ENCODE results near the gene IP6K1. TPM values are rescaled to one million over a fixed set of nuclear protein-coding genes. Genes with fewer than 3 reads are reported as not detected.
"Not testable (repeated sequence)": the region's sequence is repeated elsewhere in the genome, so short reads cannot be mapped to it uniquely, and the experiment has no call there.

The IP6K1 gene
- total RNA-seq, result 10 to 100 TPM; 12.6 to 36.6 (median 20.4) TPM
- 10 to 100 TPM in 1 of 2 donors, 1 to 10 TPM in 1; 8.9 to 29.3 TPM for polyA plus RNA-seq
- long read RNA-seq, donor 1, full-length matches to known transcripts, result 8 of 27 reads
- long read RNA-seq, donor 1, partial matches to known transcripts, result 2 of 27 reads
- long read RNA-seq, donor 1, other reads (novel, unspliced or antisense), result 17 of 27 reads
- long read RNA-seq, donor 2, full-length matches to known transcripts, result 21 of 54 reads
- long read RNA-seq, donor 2, partial matches to known transcripts, result 7 of 54 reads
- long read RNA-seq, donor 2, other reads (novel, unspliced or antisense), result 26 of 54 reads
- long read RNA-seq, donor 3, full-length matches to known transcripts, result 5 of 19 reads
- long read RNA-seq, donor 3, partial matches to known transcripts, result 3 of 19 reads
- long read RNA-seq, donor 3, other reads (novel, unspliced or antisense), result 11 of 19 reads

- Histone ChIP-seq H3K27ac (peak within 1 kb of the TSS; percentile 85 to 99 (median 94)), H3K9me3 (no peaks in the 10 kb centered on the region), H3K4me3 (peak within 1 kb of the TSS; percentile 73 to 98 (median 92)), H3K27me3 (no peaks in the 10 kb centered on the region), H3K36me3 (peaks cover 0 to 29% (median 11%) of the 10 kb centered on the region in 9 donors), H3K4me1 (peaks cover 0 to 40% (median 29%) of the 10 kb centered on the region in 12 donors)
- DNase-seq (peak; percentile 100), ATAC-seq (peak; percentile 100)
- WGBS, 4 donors, result 5% methylated on average over 43 to 55 of the region's 55 CpGs
- intact Hi-C loops (cut with DNase I), result loop anchor here in 2 of 10 donors (5.0 kb wide), 1 partner anchor 64 kb away; the partner anchor contains the start of gene GMPPB (in 2 of the 2)
- TF ChIP-seq POLR2A (IDR thresholded peaks at IDR 0.05) (peak in 1 of 2 donors; percentile 85), CTCF (IDR thresholded peaks at IDR 0.05) (peak in 2 of 12 donors; percentile 1 to 3)
These were observed at the start of gene IP6K1 for GRCh38 chr3:49786357-49787181. TSS of gene IP6K1 (minus strand) at chr3:49786542. CDS start at chr3:49748040, 38,502 bp downstream.

- no peaks in the 10 kb centered on the region for H3K27me3 ChIP-seq
- H3K27ac ChIP-seq, result no peak overlapping the region
- no peak overlapping the region for H3K4me3 ChIP-seq
- ATAC-seq (no peak), DNase-seq (no peak)
- WGBS, 4 donors, result 75 to 93% (median 83%) methylated on average over 3 of the region's 3 CpGs
- H3K36me3 ChIP-seq, result peaks cover 0 to 4% (median 0%) of the 10 kb centered on the region in 9 donors
- TF ChIP-seq CTCF (IDR thresholded peaks at IDR 0.05), result no peak
- TF ChIP-seq POLR2A (IDR thresholded peaks at IDR 0.05), result no peak
- H3K9me3 ChIP-seq, result no peaks in the 10 kb centered on the region
- intact Hi-C loops (cut with DNase I), result loop anchor here in 1 of 10 donors (10.0 kb wide), 1 partner anchor 117 kb away; the partner anchor contains the start of gene AMIGO3
- no peaks in the 10 kb centered on the region for H3K4me1 ChIP-seq
These were observed 45.0 kb upstream of the IP6K1 start for GRCh38 chr3:49831341-49831740.

GRCh38 chr3:49826016-49826415 lies 39.7 kb upstream of the IP6K1 start:
- ATAC-seq (no peak), DNase-seq (no peak)
- Histone ChIP-seq H3K27ac (no peak overlapping the region), H3K27me3 (no peaks in the 10 kb centered on the region), H3K4me1 (no peaks in the 10 kb centered on the region), H3K4me3 (no peak overlapping the region), H3K9me3 (no peaks in the 10 kb centered on the region), H3K36me3 (peaks cover 0 to 4% (median 0%) of the 10 kb centered on the region in 9 donors)
- no peak for TF ChIP-seq CTCF (IDR thresholded peaks at IDR 0.05)
- TF ChIP-seq POLR2A (IDR thresholded peaks at IDR 0.05), result no peak
- WGBS, 4 donors, result 74 to 87% (median 84%) methylated on average over 6 of the region's 6 CpGs
- intact Hi-C loops (cut with DNase I), result no loop called here

GRCh38 chr3:49823131-49823530 lies 36.8 kb upstream of the IP6K1 start:
- DNase-seq; ATAC-seq; H3K4me3 ChIP-seq; H3K9me3 ChIP-seq; H3K36me3 ChIP-seq; H3K4me1 ChIP-seq; intact Hi-C loops (cut with DNase I); H3K27me3 ChIP-seq; H3K27ac ChIP-seq: not testable (repeated sequence)
- 96 to 98% (median 98%) methylated on average over 3 of the region's 3 CpGs for WGBS, 4 donors
